ENCODE data around the gene RCN1.

DNA sequence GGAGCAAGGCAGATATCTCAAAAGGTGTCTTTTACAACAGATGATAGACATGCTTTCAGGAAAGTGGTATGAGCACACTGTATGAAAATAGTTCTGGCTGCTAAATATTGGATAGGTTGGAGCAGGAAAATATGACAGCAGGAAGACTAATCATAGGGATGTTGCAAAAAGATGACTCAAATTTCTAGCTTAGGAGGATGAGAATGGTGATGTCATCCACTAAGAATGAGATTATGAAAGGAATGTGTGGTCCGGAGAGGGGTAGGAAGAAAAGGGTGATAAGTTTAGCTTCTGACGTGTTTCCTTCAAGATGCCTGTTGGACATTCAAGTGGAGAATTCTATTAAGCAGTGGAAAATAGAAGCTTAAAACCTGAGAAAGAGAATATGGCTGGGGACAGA is 46.4 kb downstream of the RCN1 start:
- TF ChIP-seq POLR2A (IDR thresholded peaks at IDR 0.05; ENCODE audit: low read depth, low read length) (no peak), POLR2AphosphoS5 (IDR thresholded peaks at IDR 0.05; ENCODE audit: low read depth, low read length) (no peak), POU2F2 (IDR thresholded peaks at IDR 0.05; ENCODE audit: low read depth, low read length) (no peak), TAF1 (IDR thresholded peaks at IDR 0.05; ENCODE audit: low read depth, low read length) (no peak)

All from GM12891 (cell line).